ENCODE results near the gene CHI3L1. TPM values are rescaled to one million over a fixed set of nuclear protein-coding genes. Genes with fewer than 3 reads are reported as not detected.

The CHI3L1 gene
- total RNA-seq, 1 donor from 2014 or later: 0.46 TPM

Other genes starting within 250 kb of the CHI3L1 start
- 85.8 TPM for gene ADIPOR1, start 228.4 kb downstream of the CHI3L1 start, total RNA-seq
- 134 TPM for gene CYB5R1, start 219.4 kb downstream of the CHI3L1 start, total RNA-seq
- gene TMEM183A, start 179.3 kb downstream of the CHI3L1 start, total RNA-seq: 24.0 TPM
- 22.2 TPM for gene PPFIA4, start 160.2 kb downstream of the CHI3L1 start, total RNA-seq
- gene MYOG, start 100.7 kb downstream of the CHI3L1 start, total RNA-seq: not detected
- gene ADORA1, start 59.0 kb downstream of the CHI3L1 start, total RNA-seq: 19.0 TPM
- gene MYBPH, start 10.9 kb downstream of the CHI3L1 start, total RNA-seq: not detected
- 0.51 TPM for gene CHIT1, start 43.0 kb upstream of the CHI3L1 start, total RNA-seq
- gene BTG2, start 118.8 kb upstream of the CHI3L1 start, total RNA-seq: 44.8 TPM
- 7.7 TPM for gene FMOD, start 164.4 kb upstream of the CHI3L1 start, total RNA-seq

Measured in Right ventricle myocardium inferior (tissue), 1 donor.